Adipocyte (in vitro differentiated cells): ENCODE results near the gene PDCD1LG2.

Experiments
- DNase-seq: peaks from one replicate; pipeline ENCODE4 v3.0.0-alpha.2; 2015; ENCODE audit warnings: low read depth
- H3K27me3 ChIP-seq: replicated peaks from 2 replicates; pipeline ENCODE4 v1.7.0; 2013; ENCODE audit warnings: mild to moderate bottlenecking, low read length, moderate library complexity; ENCODE audit not compliant: control insufficient read depth, insufficient read depth
- H3K36me3 ChIP-seq: 2 replicates; pipeline ENCODE4 v1.7.0; 2013; ENCODE audit warnings: low read length, mild to moderate bottlenecking, moderate library complexity; ENCODE audit not compliant: control insufficient read depth, insufficient read depth, severe bottlenecking
- H3K4me1 ChIP-seq: 2 replicates; pipeline ENCODE4 v1.7.0; 2013; ENCODE audit warnings: mild to moderate bottlenecking, low read length, moderate library complexity; ENCODE audit not compliant: control insufficient read depth, insufficient read depth
- H3K4me3 ChIP-seq: 2 replicates; pipeline ENCODE4 v1.7.0; 2013; ENCODE audit warnings: mild to moderate bottlenecking, low read length, moderate library complexity
- H3K9ac ChIP-seq: 2 replicates; pipeline ENCODE4 v1.7.0; 2013; ENCODE audit warnings: mild to moderate bottlenecking, low read length, moderate library complexity
- H3K9me3 ChIP-seq: 2 replicates; pipeline ENCODE4 v1.7.0; 2013; ENCODE audit warnings: mild to moderate bottlenecking, low read length, moderate library complexity; ENCODE audit not compliant: control insufficient read depth

The PDCD1LG2 gene

DNA sequence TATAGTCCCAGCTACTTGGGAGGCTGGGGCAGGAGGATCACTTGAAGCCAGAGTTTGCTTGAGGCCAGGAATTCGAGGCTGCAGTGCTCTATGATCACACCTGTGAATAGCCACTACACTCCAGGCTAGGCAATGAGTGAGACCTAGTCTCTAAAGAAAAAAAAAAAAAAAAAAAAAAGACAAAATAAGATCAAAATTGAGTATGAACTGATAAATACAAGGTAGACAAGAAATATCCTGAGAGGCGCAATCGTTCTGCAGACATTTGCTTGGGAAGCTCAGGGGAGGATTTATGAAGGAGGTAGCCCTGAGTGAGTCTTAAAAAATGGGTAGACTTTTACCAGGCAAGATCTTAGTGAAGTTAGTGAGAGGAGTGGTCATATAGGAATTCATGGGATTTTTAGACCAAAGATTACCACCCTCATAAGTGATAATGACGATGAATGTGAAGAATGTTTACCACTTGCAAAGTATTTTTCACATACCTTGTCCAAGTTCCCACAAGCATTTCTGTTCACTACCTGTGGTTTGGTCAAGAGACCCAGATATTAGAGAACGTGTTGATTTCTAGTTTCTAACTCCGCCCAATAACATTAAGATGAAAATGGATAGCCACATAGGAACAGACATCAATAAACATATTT lies 4.4 kb downstream of the PDCD1LG2 start:
- Histone ChIP-seq H3K9ac (no peak overlapping the region), H3K36me3 (no peaks in the 10 kb centered on the region), H3K4me3 (no peak overlapping the region), H3K27me3 (no peaks in the 10 kb centered on the region), H3K4me1 (peaks cover 31% of the 10 kb centered on the region), H3K9me3 (no peaks in the 10 kb centered on the region)
- no peak for DNase-seq

DNA sequence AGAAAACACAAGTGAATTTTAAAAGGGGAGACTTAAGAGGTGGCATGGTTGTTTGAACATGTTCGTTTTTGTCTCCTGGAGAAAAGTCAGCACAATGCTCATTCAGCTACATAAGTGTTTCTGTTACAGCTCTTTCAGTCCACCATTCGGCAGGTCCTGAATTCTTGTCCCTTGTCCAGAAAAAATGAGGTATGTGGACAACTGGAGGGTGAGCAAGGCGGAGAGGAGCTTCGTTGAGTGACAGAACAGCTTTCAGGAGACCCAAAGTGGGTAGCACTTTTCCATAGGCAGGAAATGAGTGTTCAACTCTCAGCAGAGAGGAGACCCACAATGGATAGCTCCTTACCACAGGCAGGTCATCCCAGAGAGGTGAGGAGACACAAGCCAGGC lies 4.9 kb downstream of the PDCD1LG2 start:
- no peak overlapping the region for H3K4me3 ChIP-seq
- H3K27me3 ChIP-seq, result no peaks in the 10 kb centered on the region
- no peaks in the 10 kb centered on the region for H3K36me3 ChIP-seq
- no peak for DNase-seq
- no peak overlapping the region for H3K9ac ChIP-seq
- peaks cover 25% of the 10 kb centered on the region for H3K4me1 ChIP-seq
- no peaks in the 10 kb centered on the region for H3K9me3 ChIP-seq

DNA sequence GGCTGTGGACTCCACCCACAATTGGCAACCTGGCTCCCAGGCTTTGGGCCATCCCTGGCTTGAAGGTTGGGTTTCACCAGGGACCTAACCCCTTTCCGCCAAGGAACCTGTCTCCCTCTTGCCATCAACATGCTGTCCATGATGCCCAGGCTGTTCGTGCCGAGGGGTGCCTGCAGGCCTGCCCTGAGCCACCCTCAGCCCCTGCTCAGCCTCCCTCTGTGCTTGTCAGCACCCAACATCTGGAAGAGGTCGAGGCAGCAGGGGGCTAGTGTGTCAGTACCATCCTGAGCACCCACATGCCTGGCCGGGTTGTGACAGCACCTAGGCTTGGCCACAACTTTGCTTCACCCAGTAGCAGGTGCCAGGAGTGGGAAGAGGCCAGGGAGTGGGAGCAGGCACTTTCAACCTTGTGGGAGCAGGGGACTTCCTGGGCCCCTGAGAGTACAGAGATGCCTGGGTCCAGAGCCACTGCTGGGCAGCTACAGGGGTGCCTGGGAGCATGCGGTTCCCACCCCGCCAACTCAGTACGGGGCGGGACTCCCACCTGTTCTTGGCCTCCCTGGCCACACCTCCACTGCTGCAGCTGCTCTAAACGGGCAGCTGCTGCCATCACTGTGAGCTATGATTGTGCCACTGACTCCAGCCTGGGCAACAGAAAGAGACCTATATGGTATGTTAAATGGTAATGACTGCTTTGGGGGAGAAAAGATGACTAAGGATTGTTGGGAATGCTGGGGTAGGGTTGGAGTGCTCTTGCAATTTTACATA lies 6.3 kb downstream of the PDCD1LG2 start:
- Histone ChIP-seq H3K9ac (no peak overlapping the region), H3K36me3 (no peaks in the 10 kb centered on the region), H3K4me1 (peaks cover 13% of the 10 kb centered on the region), H3K4me3 (no peak overlapping the region), H3K9me3 (no peaks in the 10 kb centered on the region), H3K27me3 (no peaks in the 10 kb centered on the region)
- no peak for DNase-seq

DNA sequence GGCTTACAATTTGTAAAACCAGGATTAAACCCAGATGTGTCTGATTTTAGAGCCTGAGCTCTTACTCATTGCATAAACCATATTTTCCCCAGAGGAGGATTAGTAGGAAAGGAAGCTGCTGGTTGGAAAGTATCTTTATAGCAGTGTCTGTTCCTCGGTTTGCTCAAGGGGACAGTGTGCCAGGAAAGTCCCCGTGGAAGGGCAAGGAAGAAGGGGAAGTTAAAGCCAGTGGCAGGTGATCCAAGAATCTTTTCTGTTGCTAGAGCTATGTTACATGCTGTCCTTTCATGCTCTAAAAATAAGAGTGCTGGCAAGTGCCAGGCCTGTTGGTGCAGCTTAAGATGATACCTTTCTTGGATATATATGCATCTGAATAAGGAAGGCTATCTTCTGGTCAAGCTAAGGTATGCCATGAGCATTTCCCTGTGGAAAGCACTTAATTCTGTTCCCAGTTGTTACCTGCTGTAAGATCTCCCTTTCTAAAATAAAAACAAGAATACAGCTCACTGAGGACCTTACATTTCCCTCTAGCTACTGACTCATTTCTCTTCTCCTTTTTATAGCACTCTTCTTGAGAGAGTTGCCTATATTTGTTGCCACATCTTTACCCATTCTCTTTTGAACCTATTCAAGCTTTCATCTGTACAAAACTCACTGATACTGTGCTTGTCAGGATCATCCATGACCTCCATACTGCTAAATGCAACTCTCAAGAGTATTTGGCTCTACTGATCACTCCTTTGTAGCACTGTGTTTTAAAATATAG lies 8.0 kb downstream of the PDCD1LG2 start:
- Histone ChIP-seq H3K4me1 (peaks cover 15% of the 10 kb centered on the region), H3K36me3 (no peaks in the 10 kb centered on the region), H3K9me3 (no peaks in the 10 kb centered on the region), H3K27me3 (no peaks in the 10 kb centered on the region), H3K4me3 (no peak overlapping the region), H3K9ac (no peak overlapping the region)
- DNase-seq, result peak; percentile 53

DNA sequence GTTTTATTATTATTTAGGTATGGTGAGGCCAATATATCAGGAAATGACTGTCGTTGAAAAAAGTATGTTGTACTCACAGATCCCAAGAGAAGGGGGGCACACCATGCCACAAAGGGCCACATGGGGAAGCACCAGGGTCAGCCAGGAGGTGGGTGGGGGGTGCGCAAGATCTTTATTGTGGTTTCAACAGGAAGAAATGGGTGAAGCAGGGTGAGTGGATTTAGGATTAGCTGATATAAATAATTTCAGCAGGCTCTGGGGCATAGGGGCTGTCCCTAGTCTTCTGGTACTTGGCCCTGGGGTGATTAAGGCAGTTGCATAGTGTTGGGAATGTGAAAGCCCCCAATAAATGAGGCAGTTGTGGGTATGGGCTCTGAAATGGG lies 8.6 kb downstream of the PDCD1LG2 start:
- no peaks in the 10 kb centered on the region for H3K36me3 ChIP-seq
- no peak overlapping the region for H3K4me3 ChIP-seq
- no peaks in the 10 kb centered on the region for H3K27me3 ChIP-seq
- no peak overlapping the region for H3K9ac ChIP-seq
- H3K9me3 ChIP-seq, result peaks cover 5% of the 10 kb centered on the region
- DNase-seq, result no peak
- H3K4me1 ChIP-seq, result peaks cover 18% of the 10 kb centered on the region

DNA sequence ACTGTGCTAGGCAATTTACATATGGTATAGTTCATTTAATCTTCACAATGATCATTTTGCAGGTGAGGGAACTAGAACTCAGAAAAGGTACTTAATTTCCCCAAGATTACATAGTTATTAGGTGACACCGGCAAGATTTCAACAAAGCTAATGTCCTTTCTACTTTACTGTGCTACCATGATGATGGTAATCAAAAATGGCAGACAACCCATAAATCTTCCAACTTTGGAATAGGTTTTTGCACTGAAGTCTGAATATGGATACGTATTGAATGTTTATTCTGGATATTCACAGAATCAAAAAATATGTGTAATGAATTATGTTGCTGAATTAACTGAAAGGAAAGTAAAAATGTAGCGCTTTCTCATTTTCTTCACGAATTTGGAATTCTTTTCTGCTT lies 13.8 kb downstream of the PDCD1LG2 start:
- no peak overlapping the region for H3K4me3 ChIP-seq
- H3K27me3 ChIP-seq, result no peaks in the 10 kb centered on the region
- no peak overlapping the region for H3K9ac ChIP-seq
- peaks cover 6% of the 10 kb centered on the region for H3K4me1 ChIP-seq
- no peaks in the 10 kb centered on the region for H3K36me3 ChIP-seq
- DNase-seq, result no peak
- peaks cover 5% of the 10 kb centered on the region for H3K9me3 ChIP-seq

DNA sequence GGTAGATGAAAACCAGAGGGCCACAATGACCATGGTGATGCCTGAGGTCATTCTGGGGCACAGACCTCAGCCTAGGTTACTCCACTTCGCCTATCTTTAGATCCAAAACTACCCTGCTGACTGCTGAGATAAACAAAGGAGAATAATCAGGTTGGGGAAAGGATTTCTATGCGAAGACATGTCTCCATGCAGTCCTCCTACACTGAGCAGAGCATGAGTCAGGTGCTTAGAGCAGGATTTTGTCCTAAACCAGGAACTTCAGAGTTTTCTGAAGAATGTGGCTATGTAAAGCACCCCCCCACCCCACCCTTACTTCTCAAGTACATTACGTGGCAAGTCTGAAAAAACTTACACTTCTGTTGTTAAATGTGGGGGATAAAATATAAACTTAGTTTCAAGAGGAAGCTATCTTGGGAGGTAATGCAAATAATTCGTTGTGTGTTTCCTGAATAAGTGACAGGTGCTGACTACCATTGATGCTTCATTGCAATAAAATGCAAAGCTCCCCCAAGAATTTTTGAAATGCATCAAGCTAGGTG lies 19.4 kb downstream of the PDCD1LG2 start:
- no peak for DNase-seq
- H3K9ac ChIP-seq, result no peak overlapping the region
- H3K36me3 ChIP-seq, result no peaks in the 10 kb centered on the region
- peaks cover 11% of the 10 kb centered on the region for H3K4me1 ChIP-seq
- H3K4me3 ChIP-seq, result no peak overlapping the region
- H3K27me3 ChIP-seq, result no peaks in the 10 kb centered on the region
- H3K9me3 ChIP-seq, result no peaks in the 10 kb centered on the region

DNA sequence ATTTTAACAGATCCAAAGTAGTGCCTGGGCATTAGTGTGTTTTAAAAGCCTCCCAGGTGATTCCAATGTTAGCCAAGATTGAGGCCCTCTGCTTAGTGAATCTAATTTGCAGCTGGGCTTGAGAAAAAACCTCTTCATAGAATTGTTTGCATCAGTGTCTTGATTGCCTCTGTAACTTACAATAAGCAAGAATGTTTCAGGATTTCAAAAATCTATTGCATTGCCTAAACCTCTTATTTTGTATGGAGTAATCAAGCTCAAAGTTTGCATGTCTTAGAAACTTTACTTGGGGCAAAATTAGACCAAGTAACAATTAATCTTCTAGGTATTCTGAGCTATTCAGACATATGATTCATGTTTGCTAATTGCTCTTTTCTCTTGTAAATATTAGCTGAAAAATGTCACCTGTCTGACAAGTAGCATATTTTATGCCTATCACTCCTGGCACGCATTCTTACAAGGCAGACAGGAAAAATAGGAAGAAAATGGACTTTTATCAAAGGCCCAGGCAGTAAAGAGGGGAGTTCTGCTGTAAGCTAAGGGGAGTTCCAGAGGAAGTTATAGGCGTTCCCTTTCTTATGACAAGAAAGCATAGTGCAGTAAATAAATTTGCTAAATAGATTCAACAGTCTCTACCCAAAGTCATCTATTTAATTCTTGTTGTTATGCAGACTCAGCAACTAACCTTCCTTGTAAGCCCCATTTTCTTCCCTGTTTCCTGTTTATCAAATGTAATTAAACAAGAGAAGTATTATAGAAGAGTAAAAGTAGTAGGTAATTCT lies 21.0 kb downstream of the PDCD1LG2 start:
- H3K4me1 ChIP-seq, result peaks cover 11% of the 10 kb centered on the region
- no peak overlapping the region for H3K4me3 ChIP-seq
- H3K27me3 ChIP-seq, result no peaks in the 10 kb centered on the region
- H3K36me3 ChIP-seq, result no peaks in the 10 kb centered on the region
- DNase-seq, result no peak
- no peak overlapping the region for H3K9ac ChIP-seq
- no peaks in the 10 kb centered on the region for H3K9me3 ChIP-seq

DNA sequence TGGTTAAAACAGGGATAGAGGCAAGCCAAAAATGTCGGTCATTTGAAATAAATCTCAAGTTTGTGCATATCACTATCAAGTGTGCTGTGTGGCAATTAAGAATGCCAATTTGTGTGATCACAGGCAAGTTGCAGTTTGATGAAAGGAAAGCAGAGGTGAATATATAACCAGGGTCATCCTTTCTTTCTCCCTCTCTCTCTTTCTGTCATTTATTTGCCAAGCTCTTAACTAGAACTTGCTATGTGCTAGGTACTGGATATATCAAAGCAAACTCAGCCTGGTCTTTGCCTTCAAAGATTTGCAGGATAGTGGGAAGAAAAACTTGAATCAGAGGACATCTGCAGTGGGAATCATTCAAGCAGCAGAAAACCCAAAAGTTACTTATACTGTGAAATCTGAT lies 22.0 kb downstream of the PDCD1LG2 start:
- Histone ChIP-seq H3K4me3 (no peak overlapping the region), H3K36me3 (no peaks in the 10 kb centered on the region), H3K4me1 (peaks cover 11% of the 10 kb centered on the region), H3K27me3 (no peaks in the 10 kb centered on the region), H3K9ac (no peak overlapping the region), H3K9me3 (no peaks in the 10 kb centered on the region)
- no peak for DNase-seq

DNA sequence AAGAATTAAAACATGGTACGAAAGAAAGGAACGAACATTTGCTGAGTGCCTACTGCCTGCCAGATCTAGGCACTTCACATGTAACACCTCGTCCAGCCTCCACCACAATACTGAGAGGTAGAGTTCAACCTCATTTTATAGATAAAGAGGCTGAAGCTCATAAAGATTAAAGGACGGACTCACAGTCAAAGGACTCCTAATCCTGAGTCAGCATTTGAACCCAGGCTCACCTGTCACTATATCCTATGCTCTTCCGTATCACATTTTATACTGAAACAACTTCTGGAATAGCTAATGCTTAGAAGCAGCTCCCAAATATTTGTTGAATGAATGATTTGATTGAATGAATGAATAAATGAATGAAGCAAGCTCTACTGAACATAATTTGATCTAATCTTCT lies 22.5 kb downstream of the PDCD1LG2 start:
- no peaks in the 10 kb centered on the region for H3K9me3 ChIP-seq
- DNase-seq, result no peak
- no peak overlapping the region for H3K4me3 ChIP-seq
- no peaks in the 10 kb centered on the region for H3K36me3 ChIP-seq
- H3K27me3 ChIP-seq, result no peaks in the 10 kb centered on the region
- no peak overlapping the region for H3K9ac ChIP-seq
- H3K4me1 ChIP-seq, result peaks cover 11% of the 10 kb centered on the region

DNA sequence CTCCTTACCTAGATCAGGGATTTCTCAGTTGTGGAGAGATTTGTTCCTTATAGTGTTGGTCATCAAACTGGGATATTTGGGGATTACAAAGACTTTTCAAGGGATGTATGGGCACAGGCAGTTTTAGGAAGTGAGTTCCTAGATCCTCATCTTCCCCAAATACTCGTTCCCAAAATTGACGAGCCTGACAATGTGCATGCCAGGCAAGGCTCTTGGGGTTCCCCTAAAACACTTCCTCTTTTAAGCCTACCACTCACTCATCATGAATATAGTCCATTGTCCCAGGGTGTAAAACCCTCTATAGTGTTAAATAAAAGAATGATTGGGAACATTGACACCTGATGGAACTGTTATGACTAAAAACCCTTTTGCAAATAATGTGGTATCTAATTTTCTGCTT lies 26.4 kb downstream of the PDCD1LG2 start:
- no peaks in the 10 kb centered on the region for H3K4me1 ChIP-seq
- DNase-seq, result no peak
- H3K9ac ChIP-seq, result no peak overlapping the region
- no peaks in the 10 kb centered on the region for H3K27me3 ChIP-seq
- H3K36me3 ChIP-seq, result no peaks in the 10 kb centered on the region
- no peak overlapping the region for H3K4me3 ChIP-seq
- no peaks in the 10 kb centered on the region for H3K9me3 ChIP-seq
